Uterus (tissue), 4 donors: ENCODE measurements around the gene USP34. TPM values are rescaled to one million over a fixed set of nuclear protein-coding genes. Genes with fewer than 3 reads are reported as not detected.

Source experiments
- DNase-seq, 2 donors: peaks; one replicate each; pipeline ENCODE4 v3.0.0-alpha.2; 2019 to 2020
- H3K27ac ChIP-seq, 2 donors: fragments of 200-600 bp; sonication (generic); 1 replicate in 1 of 2; 2 replicates in 1 of 2; pipeline ENCODE4 v1.5.1; 2016 to 2018
- H3K27me3 ChIP-seq, 2 donors: fragments of 200-600 bp; sonication (generic); one replicate each; pipeline ENCODE4 v1.5.1; 2018 to 2019; ENCODE audit warnings: control low read depth in 1 of 2
- H3K36me3 ChIP-seq, 2 donors: fragments of 200-600 bp; sonication (generic); one replicate each; pipeline ENCODE4 v1.5.1; 2019; ENCODE audit warnings: control low read depth in 1 of 2
- H3K4me1 ChIP-seq, 2 donors: fragments of 200-600 bp; sonication (generic); one replicate each; pipeline ENCODE4 v1.5.1; 2018 to 2019; ENCODE audit warnings: control low read depth in 1 of 2
- H3K4me3 ChIP-seq, 2 donors: fragments of 200-600 bp; sonication (generic); 1 replicate in 1 of 2; 2 replicates in 1 of 2; pipeline ENCODE4 v1.5.1; 2018 to 2019; ENCODE audit warnings: mild to moderate bottlenecking in 1 of 2
- H3K9me3 ChIP-seq, 2 donors: fragments of 200-600 bp; sonication (generic); one replicate each; pipeline ENCODE4 v1.5.1; 2019; ENCODE audit warnings: control low read depth in 1 of 2
- POLR2A ChIP-seq, 2 donors: fragments of 450-650 bp; IDR thresholded peaks; one replicate each; pipeline ENCODE4 v1.6.1; 2016; ENCODE audit warnings: antibody characterized with exemption in 2 of 2, mild to moderate bottlenecking in 1 of 2, moderate library complexity in 1 of 2
- intact Hi-C: fragments of 100-400 bp; cut with DNase I; formaldehyde crosslinking; loops from one replicate; pipeline ENCODE4 v1.15.1; 2023; ENCODE audit warnings: low total_unique reads
- total RNA-seq, 4 donors: library from RNA; depleted of rRNA in 3 of 4; stranded (reverse); fragments of >200 nt in 3 of 4; gene quantifications; one replicate each; pipeline versions ENCODE4 v1.1.0 to v1.2.4, GENCODE V29; 2014 to 2023
- TF ChIP-seq, protein P1 (sequence below), 4 experiments: fragments of 200-600 bp in 2 of 4; fragments of 450-650 bp in 2 of 4; sonication (generic) in 2 of 4; IDR thresholded peaks; one replicate each; pipeline ENCODE4 v1.5.1; 2016 to 2019; ENCODE audit warnings: antibody characterized with exemption in 4 of 4, mild to moderate bottlenecking in 2 of 4, moderate library complexity in 1 of 4
- donor health status: DM: yes; HTN: yes; CAD: no.

Gene USP34
- total RNA-seq, 4 donors from 2014 or later, result 93.8 to 246 (median 184) TPM

DNA sequence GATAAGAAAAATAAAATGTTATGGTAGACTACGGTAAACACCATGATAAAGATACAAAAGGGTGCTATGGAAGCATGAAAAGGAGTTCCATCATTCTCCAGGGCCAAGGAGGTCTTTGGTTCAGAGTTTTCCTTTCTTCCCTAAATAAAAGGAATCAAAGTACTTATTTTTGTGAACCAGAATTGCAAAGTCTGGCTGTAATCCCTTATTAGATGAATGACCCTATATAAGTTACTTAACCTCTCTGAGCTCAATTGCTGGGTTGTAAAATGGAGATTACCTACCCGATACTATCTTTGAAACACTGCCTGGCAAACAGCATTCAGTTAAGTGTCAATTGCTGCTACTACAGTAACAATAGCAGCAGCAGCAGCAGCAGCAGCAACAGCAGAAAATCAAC lies 218.9 kb downstream of the USP34 start:
- intact Hi-C loops, result no loop called here
- Histone ChIP-seq H3K9me3 (no peaks in the 10 kb centered on the region), H3K4me3 (no peak overlapping the region), H3K4me1 (no peaks in the 10 kb centered on the region), H3K27me3 (no peaks in the 10 kb centered on the region), H3K36me3 (peaks cover 0 to 2% of the 10 kb centered on the region in 2 donors), H3K27ac (no peak overlapping the region)
- no peak for DNase-seq
- TF ChIP-seq, protein P1, sequence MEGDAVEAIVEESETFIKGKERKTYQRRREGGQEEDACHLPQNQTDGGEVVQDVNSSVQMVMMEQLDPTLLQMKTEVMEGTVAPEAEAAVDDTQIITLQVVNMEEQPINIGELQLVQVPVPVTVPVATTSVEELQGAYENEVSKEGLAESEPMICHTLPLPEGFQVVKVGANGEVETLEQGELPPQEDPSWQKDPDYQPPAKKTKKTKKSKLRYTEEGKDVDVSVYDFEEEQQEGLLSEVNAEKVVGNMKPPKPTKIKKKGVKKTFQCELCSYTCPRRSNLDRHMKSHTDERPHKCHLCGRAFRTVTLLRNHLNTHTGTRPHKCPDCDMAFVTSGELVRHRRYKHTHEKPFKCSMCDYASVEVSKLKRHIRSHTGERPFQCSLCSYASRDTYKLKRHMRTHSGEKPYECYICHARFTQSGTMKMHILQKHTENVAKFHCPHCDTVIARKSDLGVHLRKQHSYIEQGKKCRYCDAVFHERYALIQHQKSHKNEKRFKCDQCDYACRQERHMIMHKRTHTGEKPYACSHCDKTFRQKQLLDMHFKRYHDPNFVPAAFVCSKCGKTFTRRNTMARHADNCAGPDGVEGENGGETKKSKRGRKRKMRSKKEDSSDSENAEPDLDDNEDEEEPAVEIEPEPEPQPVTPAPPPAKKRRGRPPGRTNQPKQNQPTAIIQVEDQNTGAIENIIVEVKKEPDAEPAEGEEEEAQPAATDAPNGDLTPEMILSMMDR (IDR thresholded peaks at IDR 0.05), result no peak
- TF ChIP-seq POLR2A (IDR thresholded peaks at IDR 0.05), result no peak

DNA sequence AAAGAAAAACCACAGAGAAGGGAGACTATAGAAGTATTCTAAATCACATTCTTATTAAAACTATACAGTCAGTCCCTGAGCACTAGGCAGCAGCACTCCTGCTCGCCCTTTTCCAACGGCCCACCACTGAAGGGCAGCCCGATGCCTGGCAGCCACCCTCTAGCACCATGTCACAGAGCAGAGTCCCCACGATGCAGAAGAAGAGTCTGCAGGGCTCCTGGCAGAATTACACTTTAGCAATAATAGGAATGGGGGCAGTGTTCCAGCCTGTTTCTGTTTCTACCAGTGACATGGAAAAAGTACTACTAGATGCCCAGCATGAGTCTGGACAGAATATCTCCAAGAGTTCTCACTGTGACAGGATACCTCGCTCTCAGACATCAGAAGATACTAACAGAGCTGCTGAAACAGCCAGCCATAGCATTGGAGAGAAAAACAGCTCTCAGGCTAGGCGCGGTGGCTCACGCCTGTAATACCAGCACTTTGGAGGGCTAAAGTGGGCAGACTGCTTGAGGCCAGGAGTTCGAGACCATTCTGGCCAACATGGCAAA lies 221.3 kb downstream of the USP34 start:
- TF ChIP-seq, protein P1 (IDR thresholded peaks at IDR 0.05), result no peak
- TF ChIP-seq POLR2A (IDR thresholded peaks at IDR 0.05), result no peak
- Histone ChIP-seq H3K4me3 (no peak overlapping the region), H3K9me3 (no peaks in the 10 kb centered on the region), H3K36me3 (no peaks in the 10 kb centered on the region), H3K27me3 (no peaks in the 10 kb centered on the region), H3K4me1 (no peaks in the 10 kb centered on the region), H3K27ac (no peak overlapping the region)
- intact Hi-C loops, result no loop called here
- no peak for DNase-seq

- no peaks in the 10 kb centered on the region for H3K36me3 ChIP-seq
- no peaks in the 10 kb centered on the region for H3K9me3 ChIP-seq
- DNase-seq, result no peak
- no peak overlapping the region for H3K4me3 ChIP-seq
- no peaks in the 10 kb centered on the region for H3K27me3 ChIP-seq
- no peak overlapping the region for H3K27ac ChIP-seq
- TF ChIP-seq, protein P1 (IDR thresholded peaks at IDR 0.05), result no peak
- no peak for TF ChIP-seq POLR2A (IDR thresholded peaks at IDR 0.05)
- H3K4me1 ChIP-seq, result no peaks in the 10 kb centered on the region
- intact Hi-C loops, result no loop called here
Observed at GRCh38 chr2:61247204-61247812, 223.6 kb downstream of the USP34 start.

GRCh38 chr2:61244694-61245093 lies 226.2 kb downstream of the USP34 start:
- no peak overlapping the region for H3K4me3 ChIP-seq
- no peak for DNase-seq
- no peaks in the 10 kb centered on the region for H3K9me3 ChIP-seq
- intact Hi-C loops, result no loop called here
- no peaks in the 10 kb centered on the region for H3K27me3 ChIP-seq
- H3K27ac ChIP-seq, result no peak overlapping the region
- no peaks in the 10 kb centered on the region for H3K4me1 ChIP-seq
- TF ChIP-seq POLR2A (IDR thresholded peaks at IDR 0.05), result no peak
- TF ChIP-seq, protein P1 (IDR thresholded peaks at IDR 0.05), result no peak
- no peaks in the 10 kb centered on the region for H3K36me3 ChIP-seq

DNA sequence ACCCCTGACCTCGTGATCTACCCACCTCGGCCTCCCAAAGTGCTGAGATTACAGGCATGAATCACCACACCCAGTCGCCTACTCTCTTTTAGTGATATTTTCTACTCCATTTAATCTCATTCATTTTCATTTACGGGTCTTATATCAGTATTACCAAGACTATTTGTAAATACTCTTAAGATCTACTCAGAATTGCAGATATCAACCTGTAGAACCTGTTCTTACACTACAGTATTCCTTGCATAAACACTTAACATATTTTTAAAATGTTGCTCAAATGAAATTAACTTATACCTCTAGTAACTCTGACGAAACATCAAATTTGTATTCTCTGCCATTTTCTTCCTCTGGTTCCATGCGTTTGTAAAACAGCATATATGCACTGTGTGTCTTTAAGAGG lies 229.6 kb downstream of the USP34 start:
- Histone ChIP-seq H3K9me3 (no peaks in the 10 kb centered on the region), H3K27me3 (no peaks in the 10 kb centered on the region), H3K27ac (no peak overlapping the region), H3K4me3 (no peak overlapping the region), H3K36me3 (no peaks in the 10 kb centered on the region), H3K4me1 (no peaks in the 10 kb centered on the region)
- intact Hi-C loops, result no loop called here
- TF ChIP-seq, protein P1 (IDR thresholded peaks at IDR 0.05), result no peak
- TF ChIP-seq POLR2A (IDR thresholded peaks at IDR 0.05), result no peak
- no peak for DNase-seq
